Activated CD8-positive, alpha-beta memory T cell treated with anti-CD3 and anti-CD28 coated beads, Interleukin-2, amount 50 U/mL, for 24 hours (primary cell): ENCODE measurements around the gene SLC9C1.

Source experiments
- DNase-seq: peaks from one replicate; pipeline ENCODE4 v3.0.0-alpha.2; 2020; ENCODE audit errors: extremely low read depth

SLC9C1 gene

GRCh38 chr3:112131111-112131510, 162.9 kb downstream of the SLC9C1 start:
- DNase-seq = no peak

DNA sequence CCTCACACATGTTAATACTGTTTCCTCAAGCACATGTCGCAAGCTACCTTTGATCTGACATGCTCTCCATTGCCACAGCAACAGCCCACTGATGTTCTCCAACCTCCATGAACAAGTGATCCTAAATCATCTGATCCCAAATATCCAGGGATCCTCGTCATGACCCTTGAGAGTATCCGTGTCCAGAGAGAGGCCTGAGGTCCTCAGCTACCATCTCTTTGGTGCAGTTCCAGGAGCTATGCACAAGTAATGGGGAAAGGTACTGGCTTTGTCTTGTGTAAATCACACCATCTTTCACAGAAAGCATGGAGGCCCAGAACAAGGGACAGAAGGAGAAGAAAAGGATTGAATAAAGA, 163.4 kb downstream of the SLC9C1 start:
- no peak for DNase-seq

- DNase-seq = no peak
Measured at GRCh38 chr3:112129925-112130637, 163.9 kb downstream of the SLC9C1 start.

- no peak for DNase-seq
Measured at GRCh38 chr3:112128843-112129727, 164.9 kb downstream of the SLC9C1 start.

DNA sequence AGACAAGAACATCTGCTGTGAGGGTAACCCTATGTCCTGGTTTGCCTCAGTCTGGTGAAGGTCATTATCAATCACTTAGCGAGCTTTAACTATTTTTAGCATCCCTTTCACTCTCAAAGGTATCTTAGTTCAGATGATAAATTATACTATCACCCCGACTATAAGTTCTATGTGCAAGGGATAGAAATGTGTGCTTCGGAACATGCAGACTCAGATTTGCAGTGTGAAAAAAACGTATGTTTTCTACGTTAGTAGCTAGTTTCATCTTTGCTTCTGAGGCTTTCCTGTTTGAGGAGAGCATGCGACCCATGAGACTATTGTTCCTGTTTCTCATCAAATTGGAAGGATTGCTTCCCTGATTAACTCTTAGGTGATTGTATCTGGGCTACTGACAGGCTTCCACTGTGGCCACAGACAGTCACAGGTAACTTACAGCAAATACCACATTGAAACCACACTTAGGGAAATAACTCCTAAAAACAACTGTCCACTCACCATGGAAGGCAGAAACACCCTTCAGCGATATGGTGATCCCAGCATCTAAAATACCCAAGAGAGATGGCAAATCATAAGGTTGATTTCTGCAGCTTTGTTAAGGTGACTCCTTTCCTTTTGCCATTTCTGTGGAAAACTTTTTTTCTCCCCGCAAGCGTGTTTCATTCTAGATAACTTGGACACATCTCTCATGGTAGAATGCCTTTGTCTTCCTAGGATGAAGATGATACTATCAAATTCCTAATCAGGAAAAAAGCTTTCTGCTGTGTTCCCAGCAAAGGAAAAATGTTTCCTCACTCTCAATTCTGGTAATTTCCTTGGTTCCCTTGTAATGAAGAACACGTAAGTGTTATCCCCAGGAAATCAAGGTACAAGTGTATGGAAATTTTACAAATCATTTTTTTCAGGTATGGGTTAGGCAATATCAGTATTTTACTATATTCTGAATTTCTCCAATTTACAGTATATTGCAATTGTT, 166.2 kb downstream of the SLC9C1 start:
- DNase-seq = no peak

DNA sequence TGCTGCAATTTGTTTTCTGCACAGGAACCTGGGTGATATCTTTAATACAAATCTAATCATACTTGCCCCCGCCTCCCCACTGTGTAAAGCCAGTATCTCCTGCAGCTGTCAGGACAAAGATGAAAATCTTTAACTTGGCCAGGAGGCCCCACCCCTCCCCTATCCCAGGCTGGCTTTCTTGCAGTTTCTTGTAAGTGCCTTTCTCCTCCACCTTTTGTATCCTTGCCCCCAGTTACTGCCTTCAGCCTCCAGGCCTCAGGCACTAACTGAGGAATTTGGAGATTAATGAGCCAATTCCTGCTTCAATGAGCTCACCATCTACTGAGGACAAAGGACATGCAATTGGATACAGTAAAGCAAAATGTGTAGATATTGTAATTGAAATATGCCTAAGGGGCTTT, 167.5 kb downstream of the SLC9C1 start:
- no peak for DNase-seq

DNA sequence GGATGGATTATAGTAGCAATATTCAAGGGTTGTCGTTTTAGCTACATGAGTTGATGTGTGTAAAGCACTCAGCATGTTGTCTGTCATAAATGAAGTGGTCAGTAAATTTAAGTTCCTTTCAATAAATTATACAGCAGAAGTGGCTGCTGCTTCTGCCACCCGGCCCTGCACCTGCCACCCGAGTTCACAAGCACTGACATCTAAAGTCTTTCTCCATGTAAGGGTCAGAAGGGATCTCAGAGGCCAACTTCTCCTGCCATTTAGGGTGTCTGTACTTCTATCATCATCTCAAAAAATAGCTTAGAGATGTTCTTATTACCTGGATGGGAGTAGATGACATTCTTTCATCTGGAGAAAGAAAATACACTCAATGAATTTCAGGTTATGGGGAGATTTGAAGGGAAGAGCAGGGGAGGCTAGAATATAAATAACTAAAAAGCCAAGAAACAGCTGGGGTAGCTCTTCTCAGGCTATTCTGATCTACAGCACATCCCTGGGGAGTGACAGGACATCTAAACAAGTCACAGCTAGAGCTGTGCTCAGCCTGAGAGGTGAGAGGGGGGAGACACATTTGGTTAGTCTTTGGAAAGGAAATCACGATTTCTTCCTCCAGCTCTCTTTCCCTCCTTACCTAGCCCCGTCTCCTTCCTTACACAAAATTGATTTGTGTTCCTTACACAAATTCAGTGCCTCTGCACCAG, 169.0 kb downstream of the SLC9C1 start:
- no peak for DNase-seq

- no peak for DNase-seq
Measured at GRCh38 chr3:112123548-112123947, 170.5 kb downstream of the SLC9C1 start.

GRCh38 chr3:112122870-112123269, 171.1 kb downstream of the SLC9C1 start:
- no peak for DNase-seq

DNA sequence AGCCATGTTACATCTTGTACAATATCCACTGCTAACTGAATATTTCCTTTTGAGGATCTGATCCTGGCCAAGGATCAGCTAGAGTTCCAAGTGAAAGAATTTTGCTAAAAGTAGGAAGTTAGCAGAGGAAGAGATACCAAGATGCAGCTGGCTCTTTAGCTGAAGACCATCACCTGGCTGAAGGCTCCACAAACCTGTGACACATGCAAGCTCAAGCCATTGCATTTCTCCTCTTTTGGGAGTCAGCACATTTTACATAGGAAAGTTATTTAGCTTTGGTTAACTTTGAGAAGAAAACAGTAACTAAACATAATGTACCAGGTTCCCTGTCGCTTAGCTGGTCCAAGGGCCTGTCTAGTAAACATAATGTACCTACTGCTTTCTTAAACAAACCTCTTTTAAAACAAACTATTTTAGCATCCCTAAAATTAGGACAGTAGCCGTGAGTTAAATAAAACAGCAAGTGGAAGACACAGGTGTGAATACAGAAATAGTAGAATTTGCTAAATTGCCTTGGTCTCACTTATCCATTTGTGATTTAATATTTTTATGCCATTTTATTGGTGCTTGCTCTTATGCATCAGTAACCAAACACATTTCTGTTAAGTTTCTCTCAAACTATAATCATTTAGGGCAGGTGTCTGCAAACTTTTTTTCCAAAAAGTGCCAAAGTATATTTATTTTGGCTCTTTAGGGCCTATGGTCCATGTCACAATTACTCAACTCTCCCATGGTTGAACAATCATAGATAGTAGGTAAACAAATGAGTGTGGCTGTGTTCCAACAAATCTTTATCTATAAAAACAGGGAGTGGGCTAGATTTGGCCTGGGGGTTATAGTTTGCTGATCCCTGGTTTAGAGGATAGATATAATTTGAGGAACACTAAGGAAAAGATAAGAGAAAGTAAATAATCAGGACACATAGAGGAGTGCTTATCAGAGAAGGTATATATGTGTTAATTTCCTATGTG, 172.2 kb downstream of the SLC9C1 start:
- no peak for DNase-seq

- no peak for DNase-seq
Measured at GRCh38 chr3:112119962-112120836, 173.8 kb downstream of the SLC9C1 start.

DNA sequence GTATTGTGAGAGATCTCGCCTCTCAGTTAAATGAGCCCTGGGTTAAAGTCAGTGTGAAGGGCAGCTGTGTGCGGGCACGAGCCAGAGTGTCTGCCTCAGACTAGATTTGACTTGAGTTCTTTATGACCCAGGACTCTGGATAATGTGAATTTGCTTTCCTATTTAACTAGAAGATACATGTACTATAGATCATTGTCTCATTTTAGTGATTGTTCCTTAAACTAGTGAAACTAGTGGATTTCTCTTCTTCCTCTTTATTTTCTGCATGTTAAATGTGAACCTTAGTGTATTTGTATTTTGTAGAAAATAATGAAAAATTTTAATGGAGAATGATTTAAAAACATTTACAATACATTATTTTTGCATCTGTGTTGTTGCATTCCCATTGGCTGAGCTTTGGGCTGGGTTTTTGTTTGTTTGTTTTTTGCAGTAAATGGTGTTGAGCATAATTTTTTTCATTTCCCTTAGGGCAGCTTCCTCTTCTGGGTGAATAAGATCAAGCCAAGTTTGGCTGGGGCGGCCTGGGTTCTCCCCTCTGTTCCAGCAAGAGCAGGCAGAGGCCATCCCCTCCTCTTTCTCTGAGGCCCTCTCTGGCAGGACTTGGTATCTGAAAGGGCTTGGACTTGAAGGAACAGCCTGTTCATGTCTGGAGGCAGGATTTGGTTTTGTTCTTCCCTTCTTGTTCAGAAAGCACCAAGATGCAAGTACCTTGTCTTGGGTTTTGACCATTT, 176.0 kb downstream of the SLC9C1 start:
- no peak for DNase-seq

DNA sequence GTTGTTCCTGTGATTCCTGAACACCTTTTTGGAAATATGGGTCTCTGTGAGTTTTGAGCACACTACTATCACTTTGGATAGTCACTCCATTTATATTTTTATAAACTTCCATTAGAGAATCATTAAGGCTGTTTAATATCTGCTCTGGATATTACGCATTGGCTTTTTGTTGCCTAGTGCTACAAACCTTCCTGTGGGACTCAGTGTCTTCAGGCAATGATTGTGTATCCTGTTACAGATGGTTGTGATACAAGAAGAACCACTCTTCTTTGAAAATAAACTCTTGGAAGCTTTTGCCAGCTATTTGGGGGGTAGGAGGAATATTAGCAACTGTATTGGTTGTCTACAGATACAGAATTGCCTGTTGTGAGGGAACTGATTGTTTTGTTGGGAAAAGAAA, 176.6 kb downstream of the SLC9C1 start:
- no peak for DNase-seq

GRCh38 chr3:112116748-112117186, 177.2 kb downstream of the SLC9C1 start:
- no peak for DNase-seq

DNA sequence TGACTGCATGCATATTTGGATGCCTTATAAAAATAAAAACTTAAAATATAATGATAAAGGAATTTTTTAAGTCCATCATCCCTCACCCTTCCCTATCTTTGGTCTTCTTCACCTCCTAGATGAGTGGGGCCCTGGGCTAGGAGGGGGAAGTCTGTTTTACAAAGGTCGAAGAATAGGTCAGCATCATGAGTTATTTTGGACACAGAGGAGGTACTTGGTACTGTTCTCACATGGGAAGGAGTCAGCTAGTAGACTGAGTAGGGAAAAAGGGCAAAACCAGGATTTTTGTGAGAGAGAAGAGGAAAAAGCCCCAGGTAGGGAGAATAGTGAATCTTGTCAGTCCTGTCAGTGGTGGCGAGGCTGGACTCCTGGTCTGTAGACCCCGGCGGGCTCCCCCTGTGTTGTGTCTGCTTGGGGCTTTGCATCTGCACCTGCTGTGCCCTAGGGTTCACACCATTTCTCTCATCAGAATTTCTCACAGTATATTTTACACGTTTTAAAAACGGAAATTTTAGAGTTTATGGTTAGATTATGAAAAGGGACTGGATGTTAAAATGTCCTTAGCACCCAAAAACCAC, 178.1 kb downstream of the SLC9C1 start:
- DNase-seq = no peak

GRCh38 chr3:112115161-112115739, 178.8 kb downstream of the SLC9C1 start:
- no peak for DNase-seq

DNA sequence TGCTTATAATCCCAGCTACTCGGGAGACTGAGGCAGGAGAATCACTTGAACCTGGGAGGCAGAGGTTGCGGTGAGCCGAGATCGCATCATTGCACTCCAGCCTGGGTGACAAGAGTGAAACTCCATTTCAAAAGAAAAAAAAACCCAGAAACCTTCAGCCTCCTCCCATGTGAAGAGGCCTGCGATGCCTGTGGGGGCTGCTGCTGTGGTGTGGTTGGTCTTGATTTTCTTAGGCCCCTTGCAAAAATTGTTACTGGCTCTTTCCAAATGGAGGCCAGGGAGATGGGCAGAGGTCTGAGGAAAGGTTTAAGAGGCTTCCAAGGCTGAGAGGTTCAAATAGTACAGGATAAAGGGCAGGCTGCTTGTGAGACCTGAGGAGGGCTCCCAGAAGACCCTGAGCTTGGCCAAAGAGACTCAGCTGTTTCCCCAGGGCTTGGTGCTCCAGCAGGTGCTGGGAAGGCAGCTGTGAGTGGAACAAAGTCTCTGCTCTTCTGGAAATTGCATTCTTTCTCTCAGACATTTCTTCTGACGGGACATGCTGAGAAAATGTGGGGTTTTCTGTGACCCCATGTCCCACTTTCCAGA, 179.3 kb downstream of the SLC9C1 start:
- DNase-seq = no peak
